ENCODE measurements around the gene DIP2C. TPM values are rescaled to one million over a fixed set of nuclear protein-coding genes. Genes with fewer than 3 reads are reported as not detected.
"Not testable (repeated sequence)": the region's sequence is repeated elsewhere in the genome, so short reads cannot be mapped to it uniquely, and the experiment has no call there.

Gene DIP2C
- total RNA-seq, 1 donor from 2014 or later, result 52.6 TPM

DNA sequence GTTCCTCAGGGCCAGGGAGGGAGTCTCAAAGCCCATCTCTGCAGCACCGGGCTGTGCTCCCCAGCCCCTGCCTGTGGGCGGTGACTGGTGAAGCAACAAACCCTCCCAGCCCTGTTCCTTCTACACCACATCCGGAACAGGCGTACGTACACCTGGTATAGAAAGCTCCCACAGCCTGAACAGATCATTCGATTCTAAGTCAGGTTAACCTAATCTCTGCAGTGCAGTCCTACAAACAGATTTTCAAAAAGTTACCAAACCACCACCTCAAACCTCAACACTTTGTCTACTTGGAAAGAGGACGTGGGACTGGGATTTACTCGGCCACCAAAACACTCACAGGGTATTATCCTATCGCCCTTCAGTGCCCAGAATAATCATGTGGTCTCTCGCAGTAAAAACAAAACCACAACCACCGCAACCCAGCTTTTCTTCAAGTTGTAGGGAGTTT lies 238.4 kb downstream of the DIP2C start:
- peaks cover 32% of the 10 kb centered on the region for H3K4me1 Mint-ChIP-seq (ENCODE audit: low read depth, unreplicated experiment)
- peaks cover 23% of the 10 kb centered on the region for H3K9me3 Mint-ChIP-seq (ENCODE audit: unreplicated experiment)
- no peak overlapping the region for H3K4me3 Mint-ChIP-seq (ENCODE audit: unreplicated experiment)
- no peak for DNase-seq
- H3K27me3 Mint-ChIP-seq (ENCODE audit: unreplicated experiment), result peaks cover 15% of the 10 kb centered on the region
- peaks cover 21% of the 10 kb centered on the region for H3K36me3 Mint-ChIP-seq (ENCODE audit: unreplicated experiment)
- H3K27ac Mint-ChIP-seq (ENCODE audit: unreplicated experiment), result peak overlapping the region; percentile 56
- TF ChIP-seq, protein P1, sequence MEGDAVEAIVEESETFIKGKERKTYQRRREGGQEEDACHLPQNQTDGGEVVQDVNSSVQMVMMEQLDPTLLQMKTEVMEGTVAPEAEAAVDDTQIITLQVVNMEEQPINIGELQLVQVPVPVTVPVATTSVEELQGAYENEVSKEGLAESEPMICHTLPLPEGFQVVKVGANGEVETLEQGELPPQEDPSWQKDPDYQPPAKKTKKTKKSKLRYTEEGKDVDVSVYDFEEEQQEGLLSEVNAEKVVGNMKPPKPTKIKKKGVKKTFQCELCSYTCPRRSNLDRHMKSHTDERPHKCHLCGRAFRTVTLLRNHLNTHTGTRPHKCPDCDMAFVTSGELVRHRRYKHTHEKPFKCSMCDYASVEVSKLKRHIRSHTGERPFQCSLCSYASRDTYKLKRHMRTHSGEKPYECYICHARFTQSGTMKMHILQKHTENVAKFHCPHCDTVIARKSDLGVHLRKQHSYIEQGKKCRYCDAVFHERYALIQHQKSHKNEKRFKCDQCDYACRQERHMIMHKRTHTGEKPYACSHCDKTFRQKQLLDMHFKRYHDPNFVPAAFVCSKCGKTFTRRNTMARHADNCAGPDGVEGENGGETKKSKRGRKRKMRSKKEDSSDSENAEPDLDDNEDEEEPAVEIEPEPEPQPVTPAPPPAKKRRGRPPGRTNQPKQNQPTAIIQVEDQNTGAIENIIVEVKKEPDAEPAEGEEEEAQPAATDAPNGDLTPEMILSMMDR (IDR thresholded peaks at IDR 0.05; ENCODE audit: partially characterized antibody, unreplicated experiment), result no peak

DNA sequence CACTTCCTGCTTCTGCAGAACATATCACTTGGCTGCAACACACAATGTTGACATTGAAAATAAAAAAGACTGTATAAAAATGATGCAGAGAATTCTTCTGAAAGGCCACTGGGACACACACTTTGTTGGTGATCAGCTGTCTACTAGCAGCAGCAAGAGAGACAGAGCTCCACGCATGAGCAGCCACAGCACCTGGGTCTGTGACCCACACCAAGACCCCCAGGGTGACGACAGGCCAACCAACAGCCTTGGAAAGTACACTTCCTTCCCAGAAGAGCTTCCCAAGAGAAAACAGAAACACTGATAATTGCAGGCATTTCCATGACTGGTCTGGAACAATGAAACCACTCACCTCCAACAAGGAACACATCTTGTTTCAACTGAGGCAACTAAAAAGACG lies 239.0 kb downstream of the DIP2C start:
- no peak overlapping the region for H3K27ac Mint-ChIP-seq (ENCODE audit: unreplicated experiment)
- no peak overlapping the region for H3K4me3 Mint-ChIP-seq (ENCODE audit: unreplicated experiment)

GRCh38 chr10:449331-449730 lies 240.1 kb downstream of the DIP2C start:
- not testable (repeated sequence) for H3K4me3 Mint-ChIP-seq (ENCODE audit: unreplicated experiment); DNase-seq
- H3K36me3 Mint-ChIP-seq (ENCODE audit: unreplicated experiment), result peaks cover 37% of the 10 kb centered on the region
- peaks cover 16% of the 10 kb centered on the region for H3K27me3 Mint-ChIP-seq (ENCODE audit: unreplicated experiment)
- H3K4me1 Mint-ChIP-seq (ENCODE audit: low read depth, unreplicated experiment), result peaks cover 32% of the 10 kb centered on the region
- peak overlapping the region; percentile 4 for H3K27ac Mint-ChIP-seq (ENCODE audit: unreplicated experiment)
- peaks cover 25% of the 10 kb centered on the region for H3K9me3 Mint-ChIP-seq (ENCODE audit: unreplicated experiment)

More for the DNA sequence above, 239.0 kb downstream of the DIP2C start:
- no peak for DNase-seq
- TF ChIP-seq, protein P1 (IDR thresholded peaks at IDR 0.05; ENCODE audit: partially characterized antibody, unreplicated experiment), result no peak
- Mint-ChIP-seq H3K9me3 (ENCODE audit: unreplicated experiment) (peaks cover 27% of the 10 kb centered on the region), H3K36me3 (ENCODE audit: unreplicated experiment) (peaks cover 25% of the 10 kb centered on the region), H3K27me3 (ENCODE audit: unreplicated experiment) (peaks cover 18% of the 10 kb centered on the region), H3K4me1 (ENCODE audit: low read depth, unreplicated experiment) (peaks cover 32% of the 10 kb centered on the region)

GRCh38 chr10:443459-443858 lies 246.0 kb downstream of the DIP2C start:
- peaks cover 26% of the 10 kb centered on the region for H3K36me3 Mint-ChIP-seq (ENCODE audit: unreplicated experiment)
- H3K27ac Mint-ChIP-seq (ENCODE audit: unreplicated experiment), result no peak overlapping the region
- H3K4me1 Mint-ChIP-seq (ENCODE audit: low read depth, unreplicated experiment), result peaks cover 16% of the 10 kb centered on the region
- no peak overlapping the region for H3K4me3 Mint-ChIP-seq (ENCODE audit: unreplicated experiment)
- TF ChIP-seq, protein P1 (IDR thresholded peaks at IDR 0.05; ENCODE audit: partially characterized antibody, unreplicated experiment), result no peak
- no peak for DNase-seq
- peaks cover 16% of the 10 kb centered on the region for H3K27me3 Mint-ChIP-seq (ENCODE audit: unreplicated experiment)
- peaks cover 23% of the 10 kb centered on the region for H3K9me3 Mint-ChIP-seq (ENCODE audit: unreplicated experiment)

- peak overlapping the region; percentile 82 for H3K27ac Mint-ChIP-seq (ENCODE audit: unreplicated experiment)
- peaks cover 16% of the 10 kb centered on the region for H3K4me1 Mint-ChIP-seq (ENCODE audit: low read depth, unreplicated experiment)
- TF ChIP-seq, protein P1 (IDR thresholded peaks at IDR 0.05; ENCODE audit: partially characterized antibody, unreplicated experiment), result no peak
- peaks cover 15% of the 10 kb centered on the region for H3K27me3 Mint-ChIP-seq (ENCODE audit: unreplicated experiment)
- peaks cover 31% of the 10 kb centered on the region for H3K36me3 Mint-ChIP-seq (ENCODE audit: unreplicated experiment)
- H3K9me3 Mint-ChIP-seq (ENCODE audit: unreplicated experiment), result peaks cover 16% of the 10 kb centered on the region
- DNase-seq, result no peak
- peak overlapping the region; percentile 53 for H3K4me3 Mint-ChIP-seq (ENCODE audit: unreplicated experiment)
Measured at GRCh38 chr10:442209-442608, 247.3 kb downstream of the DIP2C start.

Data from glutamatergic neuron (in vitro differentiated cells).